ES-I3 (cell line): Measurements from ENCODE around the gene ZNF446.
"Not testable (repeated sequence)": the region's sequence is repeated elsewhere in the genome, so short reads cannot be mapped to it uniquely, and the experiment has no call there.

ENCODE experiments used
- H3K36me3 ChIP-seq: 2 replicates; pipeline ENCODE4 v1.6.1; 2013; ENCODE audit warnings: mild to moderate bottlenecking, low read length, control low read depth, moderate library complexity; ENCODE audit not compliant: insufficient read depth
- H3K4me1 ChIP-seq: 2 replicates; pipeline ENCODE4 v1.6.1; 2013; ENCODE audit warnings: mild to moderate bottlenecking, control low read depth, low read length; ENCODE audit not compliant: insufficient read depth
- H3K9ac ChIP-seq: 2 replicates; pipeline ENCODE4 v1.6.1; 2013; ENCODE audit warnings: low read depth, mild to moderate bottlenecking, low read length, moderate library complexity
- H3K9me3 ChIP-seq: 2 replicates; pipeline ENCODE4 v1.6.1; 2013; ENCODE audit warnings: mild to moderate bottlenecking, low read length, moderate library complexity; ENCODE audit not compliant: control insufficient read depth, insufficient read depth

ZNF446 gene

DNA sequence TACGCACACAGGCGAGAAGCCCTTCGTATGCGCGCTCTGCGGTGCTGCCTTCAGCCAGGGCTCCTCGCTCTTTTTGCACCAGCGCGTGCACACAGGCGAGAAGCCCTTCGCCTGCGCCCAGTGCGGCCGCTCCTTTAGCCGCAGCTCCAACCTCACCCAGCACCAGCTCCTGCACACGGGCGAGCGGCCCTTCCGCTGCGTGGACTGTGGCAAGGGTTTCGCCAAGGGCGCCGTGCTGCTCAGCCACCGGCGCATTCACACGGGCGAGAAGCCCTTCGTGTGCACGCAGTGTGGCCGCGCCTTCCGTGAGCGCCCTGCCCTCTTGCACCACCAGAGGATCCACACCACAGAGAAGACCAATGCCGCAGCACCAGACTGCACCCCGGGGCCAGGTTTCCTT is 20.0 kb upstream of the ZNF446 start:
- Histone ChIP-seq H3K4me1 (no peaks in the 10 kb centered on the region), H3K9ac (no peak overlapping the region), H3K36me3 (no peaks in the 10 kb centered on the region; the same call in none of the 2 replicates), H3K9me3 (no peaks in the 10 kb centered on the region)

DNA sequence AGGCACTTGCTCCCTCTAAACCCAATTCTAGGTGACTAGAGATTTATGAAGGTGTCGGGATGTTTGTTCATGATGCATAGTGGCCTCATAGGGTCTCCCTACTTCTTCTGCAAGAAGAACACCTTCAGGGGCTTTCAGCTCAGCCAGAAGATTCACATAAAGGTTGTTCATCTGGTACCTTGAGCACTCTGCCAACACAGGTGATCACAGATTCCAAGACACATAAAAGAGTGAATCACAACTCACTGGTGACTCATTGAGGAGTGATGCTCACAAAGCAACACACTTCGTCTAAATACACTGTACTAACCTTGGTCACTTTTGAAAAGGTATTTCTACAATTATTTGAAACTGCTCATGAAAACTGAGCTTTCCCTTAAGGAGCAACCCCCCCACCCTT is 16.1 kb upstream of the ZNF446 start:
- Histone ChIP-seq H3K4me1 (no peaks in the 10 kb centered on the region), H3K9me3 (no peaks in the 10 kb centered on the region), H3K36me3 (no peaks in the 10 kb centered on the region; the same call in none of the 2 replicates), H3K9ac (no peak overlapping the region)

GRCh38 chr19:58466089-58466759 is 9.9 kb upstream of the ZNF446 start:
- Histone ChIP-seq H3K9me3 (no peaks in the 10 kb centered on the region), H3K36me3 (no peaks in the 10 kb centered on the region), H3K4me1 (no peaks in the 10 kb centered on the region), H3K9ac (peak overlapping the region; percentile 60; the same call in 1 of the 2 replicates)

DNA sequence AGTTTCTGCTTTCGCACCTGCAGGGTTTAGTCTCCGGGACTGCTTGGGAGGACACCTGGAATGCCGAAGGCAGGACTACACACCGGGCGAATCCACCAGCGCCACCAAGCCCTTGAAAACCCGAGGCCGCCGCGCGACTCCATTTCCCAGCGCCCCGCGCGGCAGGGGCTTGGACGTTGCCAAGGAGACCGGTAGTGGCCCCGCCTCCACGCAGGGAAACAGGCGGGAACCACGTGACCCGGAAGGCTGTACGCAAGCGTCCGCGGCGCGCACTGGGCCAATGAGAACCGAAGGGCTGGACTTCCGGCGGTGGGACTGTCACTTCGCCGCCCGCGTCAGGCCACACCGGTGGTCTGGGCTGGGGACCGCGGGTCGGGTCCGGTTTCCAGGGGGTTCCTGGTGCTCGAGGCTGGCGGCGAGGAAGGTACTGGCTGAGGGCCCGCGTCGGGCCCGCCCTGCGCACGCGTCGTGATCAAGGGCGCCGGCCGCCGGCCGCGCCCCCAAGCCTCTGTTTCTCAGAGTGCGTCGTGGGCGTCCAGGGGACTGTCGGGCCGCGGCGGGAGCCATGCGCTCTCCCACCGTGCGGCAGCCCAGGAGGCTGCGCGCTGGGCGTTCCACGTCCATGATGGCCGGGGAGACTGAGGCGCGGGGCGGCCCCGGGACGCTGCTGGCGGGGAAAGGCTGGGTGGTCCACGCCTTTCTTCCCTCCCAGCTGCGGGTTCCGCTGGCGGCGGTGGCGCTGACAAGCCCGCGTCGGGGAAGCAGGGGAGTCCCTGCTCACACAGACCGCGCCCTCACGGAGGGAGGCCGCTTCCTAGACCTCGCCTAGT is 9.2 kb upstream of the ZNF446 start, which contains the start of gene ZNF324:
Gene ZNF324 (plus strand): TSS at position 321 of the 830 bp plus-strand sequence. CDS start 2,106 bp downstream, outside the sequence.
- no peaks in the 10 kb centered on the region for H3K9me3 ChIP-seq
- no peaks in the 10 kb centered on the region for H3K36me3 ChIP-seq
- peak within 1 kb of the TSS; percentile 60 for H3K9ac ChIP-seq
- H3K4me1 ChIP-seq, result no peaks in the 10 kb centered on the region

DNA sequence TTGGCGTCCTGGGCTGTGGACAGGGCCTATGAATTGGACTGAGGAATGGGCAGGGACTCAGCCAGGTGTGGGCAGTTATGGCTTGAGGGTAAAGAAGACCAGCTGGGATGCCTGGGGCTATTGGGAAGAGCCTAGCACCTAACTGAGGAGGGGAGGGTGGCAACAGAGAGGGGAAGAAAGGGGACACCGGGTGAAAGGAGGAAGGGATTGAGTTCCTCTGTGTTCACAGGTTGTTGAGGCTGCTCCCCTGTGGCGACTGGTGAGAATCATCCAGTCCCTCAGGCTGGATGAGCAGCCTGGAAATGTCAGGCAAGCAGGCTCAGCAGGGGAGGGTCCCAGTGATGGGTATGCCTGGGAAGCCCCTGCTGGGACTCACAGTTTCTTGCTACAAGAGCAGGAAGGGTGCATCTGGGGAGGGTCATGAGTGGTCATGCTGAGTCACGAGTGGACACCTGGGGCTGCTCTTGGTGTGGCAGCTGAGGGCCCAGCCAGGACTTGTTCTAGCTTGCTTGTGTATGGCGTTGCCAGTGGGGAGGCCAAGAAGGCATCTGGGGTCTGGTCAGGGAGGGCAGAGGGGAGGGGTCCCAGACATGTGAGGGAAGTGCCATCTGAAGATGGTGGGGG is 7.8 kb upstream of the ZNF446 start:
- no peaks in the 10 kb centered on the region for H3K4me1 ChIP-seq
- no peaks in the 10 kb centered on the region for H3K36me3 ChIP-seq
- H3K9me3 ChIP-seq, result no peaks in the 10 kb centered on the region
- no peak overlapping the region for H3K9ac ChIP-seq

GRCh38 chr19:58469241-58470013 is 6.7 kb upstream of the ZNF446 start:
- Histone ChIP-seq H3K9me3 (no peaks in the 10 kb centered on the region), H3K9ac (no peak overlapping the region), H3K36me3 (no peaks in the 10 kb centered on the region), H3K4me1 (no peaks in the 10 kb centered on the region)

- not testable (repeated sequence) for H3K4me1 ChIP-seq, H3K36me3 ChIP-seq, H3K9ac ChIP-seq, H3K9me3 ChIP-seq
Observed at GRCh38 chr19:58470837-58471543, 5.2 kb upstream of the ZNF446 start.

DNA sequence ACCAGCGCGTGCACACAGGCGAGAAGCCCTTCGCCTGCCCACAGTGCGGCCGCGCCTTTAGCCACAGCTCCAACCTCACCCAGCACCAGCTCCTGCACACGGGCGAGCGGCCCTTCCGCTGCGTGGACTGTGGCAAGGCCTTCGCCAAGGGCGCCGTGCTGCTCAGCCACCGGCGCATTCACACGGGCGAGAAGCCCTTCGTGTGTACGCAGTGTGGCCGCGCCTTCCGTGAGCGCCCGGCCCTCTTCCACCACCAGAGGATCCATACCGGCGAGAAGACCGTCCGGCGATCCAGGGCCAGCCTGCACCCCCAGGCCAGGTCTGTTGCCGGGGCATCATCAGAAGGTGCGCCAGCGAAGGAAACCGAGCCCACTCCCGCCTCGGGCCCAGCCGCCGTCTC is 4.4 kb upstream of the ZNF446 start:
- no peaks in the 10 kb centered on the region for H3K4me1 ChIP-seq
- H3K9me3 ChIP-seq, result no peaks in the 10 kb centered on the region
- H3K36me3 ChIP-seq, result no peaks in the 10 kb centered on the region
- no peak overlapping the region for H3K9ac ChIP-seq

DNA sequence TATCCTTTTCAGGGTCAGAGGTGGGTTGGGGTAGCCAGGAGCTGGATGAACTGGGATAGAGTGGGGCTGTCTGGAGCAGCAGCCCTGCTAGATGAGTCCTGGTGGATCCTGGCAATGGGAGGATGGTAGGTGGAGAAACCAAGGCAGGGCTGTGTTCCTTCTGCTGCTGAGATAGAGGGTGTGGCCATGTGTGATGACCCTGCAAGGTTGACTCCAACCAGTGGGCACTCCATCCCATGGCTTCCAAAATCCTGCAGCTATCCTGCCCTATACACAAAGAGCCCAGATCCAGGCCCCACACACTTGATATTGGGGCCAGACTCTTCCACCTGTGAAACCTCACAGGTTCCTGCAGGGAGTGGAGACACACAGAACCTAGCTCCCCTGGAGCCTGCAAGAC is 2.4 kb upstream of the ZNF446 start:
- H3K9me3 ChIP-seq, result no peaks in the 10 kb centered on the region
- no peak overlapping the region for H3K9ac ChIP-seq
- H3K36me3 ChIP-seq, result no peaks in the 10 kb centered on the region
- no peaks in the 10 kb centered on the region; the same call in 1 of the 2 replicates for H3K4me1 ChIP-seq

- H3K9me3 ChIP-seq, result no peaks in the 10 kb centered on the region
- no peaks in the 10 kb centered on the region; the same call in 1 of the 2 replicates for H3K4me1 ChIP-seq
- no peak overlapping the region for H3K9ac ChIP-seq
- H3K36me3 ChIP-seq, result no peaks in the 10 kb centered on the region
Observed at GRCh38 chr19:58474291-58474996, 1.7 kb upstream of the ZNF446 start.

GRCh38 chr19:58474997-58475713 is 997 bp upstream of the ZNF446 start:
- no peaks in the 10 kb centered on the region for H3K9me3 ChIP-seq
- H3K9ac ChIP-seq, result peak overlapping the region; percentile 77
- H3K36me3 ChIP-seq, result no peaks in the 10 kb centered on the region
- H3K4me1 ChIP-seq, result no peaks in the 10 kb centered on the region; the same call in 1 of the 2 replicates

GRCh38 chr19:58476498-58477015 is 405 bp downstream of the ZNF446 start:
- H3K4me1 ChIP-seq, result no peaks in the 10 kb centered on the region; the same call in 1 of the 2 replicates
- H3K36me3 ChIP-seq, result peaks cover 5% of the 10 kb centered on the region; the same call in 1 of the 2 replicates
- H3K9me3 ChIP-seq, result no peaks in the 10 kb centered on the region
- peak overlapping the region; percentile 77 for H3K9ac ChIP-seq
